ENCODE data around the gene LCTL.
A peak's percentile ranks its signal among the peaks of the same experiment; 100 is the strongest.

Gene LCTL

GRCh38 chr15:66569461-66570137 lies 3.8 kb upstream of the LCTL start:
- Mint-ChIP-seq H3K4me1 (peaks cover 7% of the 10 kb centered on the region), H3K9me3 (no peaks in the 10 kb centered on the region), H3K36me3 (ENCODE audit: insufficient read depth) (no peaks in the 10 kb centered on the region), H3K4me3 (no peak overlapping the region), H3K27me3 (no peaks in the 10 kb centered on the region), H3K27ac (ENCODE audit: low read depth) (no peak overlapping the region)
- DNase-seq (ENCODE audit: low spot score in 2 of 2): no peak
- ATAC-seq (replicated peaks; ENCODE audit: extremely low read depth, poor library complexity, severe bottlenecking): no peak

GRCh38 chr15:66567897-66568296 lies 2.1 kb upstream of the LCTL start:
- H3K36me3 Mint-ChIP-seq (ENCODE audit: insufficient read depth): no peaks in the 10 kb centered on the region
- no peak overlapping the region for H3K27ac Mint-ChIP-seq (ENCODE audit: low read depth)
- DNase-seq (ENCODE audit: low spot score in 2 of 2) (no peak), ATAC-seq (replicated peaks; ENCODE audit: extremely low read depth, poor library complexity, severe bottlenecking) (no peak)
- H3K4me3 Mint-ChIP-seq: no peak overlapping the region
- peaks cover 7% of the 10 kb centered on the region for H3K4me1 Mint-ChIP-seq
- no peaks in the 10 kb centered on the region for H3K27me3 Mint-ChIP-seq
- H3K9me3 Mint-ChIP-seq: no peaks in the 10 kb centered on the region

- no peaks in the 10 kb centered on the region for H3K9me3 Mint-ChIP-seq
- no peaks in the 10 kb centered on the region for H3K27me3 Mint-ChIP-seq
- H3K4me1 Mint-ChIP-seq: peaks cover 7% of the 10 kb centered on the region
- H3K4me3 Mint-ChIP-seq: no peak overlapping the region
- H3K27ac Mint-ChIP-seq (ENCODE audit: low read depth): peak overlapping the region; percentile 56
- H3K36me3 Mint-ChIP-seq (ENCODE audit: insufficient read depth): no peaks in the 10 kb centered on the region
- ATAC-seq (replicated peaks; ENCODE audit: extremely low read depth, poor library complexity, severe bottlenecking) (peak; percentile 46), DNase-seq (ENCODE audit: low spot score in 2 of 2) (peak; percentile 21 to 34)
These were observed 1.2 kb upstream of the LCTL start for GRCh38 chr15:66566963-66567531.

DNA sequence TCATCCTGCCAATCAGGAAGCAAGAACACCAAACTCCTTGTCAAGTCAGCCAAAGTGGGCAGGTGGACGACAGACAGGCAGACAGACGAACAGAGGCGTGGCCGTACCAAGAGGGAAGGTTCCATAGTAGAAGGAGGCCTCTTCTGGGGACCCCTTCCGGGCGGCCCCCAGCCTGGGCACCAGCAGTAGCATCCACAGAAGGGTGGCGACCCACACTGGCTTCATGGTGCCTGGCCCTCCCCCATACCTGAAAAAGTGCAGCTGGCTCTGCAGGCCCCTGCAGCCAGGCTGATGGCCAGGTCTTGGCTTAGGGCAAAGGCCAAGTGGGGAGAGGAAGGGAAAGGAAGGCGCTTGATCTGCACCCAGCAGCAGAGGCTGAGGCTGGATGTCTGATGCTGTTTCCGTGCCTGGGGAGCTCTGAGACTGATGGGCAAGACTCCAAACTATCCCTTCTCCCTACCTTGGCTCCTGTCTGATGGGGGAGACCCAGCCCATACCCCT lies 607 bp downstream of the LCTL start:
- Mint-ChIP-seq H3K4me1 (peaks cover 7% of the 10 kb centered on the region), H3K9me3 (no peaks in the 10 kb centered on the region), H3K4me3 (no peak overlapping the region), H3K27ac (ENCODE audit: low read depth) (no peak overlapping the region), H3K36me3 (ENCODE audit: insufficient read depth) (no peaks in the 10 kb centered on the region), H3K27me3 (no peaks in the 10 kb centered on the region)
- ATAC-seq (replicated peaks; ENCODE audit: extremely low read depth, poor library complexity, severe bottlenecking): no peak
- no peak for DNase-seq (ENCODE audit: low spot score in 2 of 2)

GRCh38 chr15:66564136-66565041 lies 1.4 kb downstream of the LCTL start:
- H3K36me3 Mint-ChIP-seq (ENCODE audit: insufficient read depth): no peaks in the 10 kb centered on the region

DNA sequence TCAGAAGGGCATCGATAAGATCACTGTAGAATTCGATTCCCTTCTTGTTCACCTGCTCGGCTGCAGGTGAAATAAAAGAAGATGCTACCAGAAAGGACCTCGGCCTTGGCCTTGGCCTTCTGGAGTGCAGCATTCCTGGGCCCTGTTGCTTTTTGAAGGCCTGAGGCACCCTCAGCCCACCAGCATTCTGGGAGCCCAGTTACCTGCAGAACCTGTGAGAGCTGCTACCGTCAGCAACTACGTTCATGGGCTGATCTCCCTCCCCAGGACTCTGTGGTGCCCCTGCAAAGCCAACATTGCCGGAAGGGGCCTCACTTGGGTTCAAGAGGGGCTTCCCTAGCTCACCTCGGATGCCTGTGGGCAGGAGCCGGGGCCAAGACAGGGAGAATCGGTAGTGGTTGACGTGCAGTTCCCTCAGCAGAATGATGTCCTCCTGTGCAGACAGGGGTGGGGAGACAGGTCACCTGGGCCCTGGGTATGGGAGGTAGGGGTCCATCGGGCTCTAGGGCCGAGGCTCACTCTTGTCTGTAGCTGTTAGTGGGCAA lies 2.2 kb downstream of the LCTL start:
- no peak for ATAC-seq (replicated peaks; ENCODE audit: extremely low read depth, poor library complexity, severe bottlenecking)
- Mint-ChIP-seq H3K4me1 (peaks cover 7% of the 10 kb centered on the region), H3K27me3 (no peaks in the 10 kb centered on the region)

More at GRCh38 chr15:66564136-66565041, 1.4 kb downstream of the LCTL start:
- Mint-ChIP-seq H3K4me1 (peaks cover 7% of the 10 kb centered on the region), H3K9me3 (no peaks in the 10 kb centered on the region), H3K27me3 (no peaks in the 10 kb centered on the region), H3K4me3 (no peak overlapping the region), H3K27ac (ENCODE audit: low read depth) (no peak overlapping the region)
- no peak for ATAC-seq (replicated peaks; ENCODE audit: extremely low read depth, poor library complexity, severe bottlenecking)
- DNase-seq (ENCODE audit: low spot score in 2 of 2): no peak

GRCh38 chr15:66563126-66563525 lies 2.7 kb downstream of the LCTL start:
- H3K4me3 Mint-ChIP-seq: no peak overlapping the region
- H3K36me3 Mint-ChIP-seq (ENCODE audit: insufficient read depth): no peaks in the 10 kb centered on the region
- no peaks in the 10 kb centered on the region for H3K27me3 Mint-ChIP-seq
- H3K9me3 Mint-ChIP-seq: no peaks in the 10 kb centered on the region
- no peak for DNase-seq (ENCODE audit: low spot score in 2 of 2)
- H3K4me1 Mint-ChIP-seq: peaks cover 7% of the 10 kb centered on the region
- no peak overlapping the region for H3K27ac Mint-ChIP-seq (ENCODE audit: low read depth)
- no peak for ATAC-seq (replicated peaks; ENCODE audit: extremely low read depth, poor library complexity, severe bottlenecking)

More for the DNA sequence above, 2.2 kb downstream of the LCTL start:
- DNase-seq (ENCODE audit: low spot score in 2 of 2): no peak
- no peak overlapping the region for H3K27ac Mint-ChIP-seq (ENCODE audit: low read depth)
- no peaks in the 10 kb centered on the region for H3K36me3 Mint-ChIP-seq (ENCODE audit: insufficient read depth)
- H3K9me3 Mint-ChIP-seq: no peaks in the 10 kb centered on the region
- H3K4me3 Mint-ChIP-seq: no peak overlapping the region

DNA sequence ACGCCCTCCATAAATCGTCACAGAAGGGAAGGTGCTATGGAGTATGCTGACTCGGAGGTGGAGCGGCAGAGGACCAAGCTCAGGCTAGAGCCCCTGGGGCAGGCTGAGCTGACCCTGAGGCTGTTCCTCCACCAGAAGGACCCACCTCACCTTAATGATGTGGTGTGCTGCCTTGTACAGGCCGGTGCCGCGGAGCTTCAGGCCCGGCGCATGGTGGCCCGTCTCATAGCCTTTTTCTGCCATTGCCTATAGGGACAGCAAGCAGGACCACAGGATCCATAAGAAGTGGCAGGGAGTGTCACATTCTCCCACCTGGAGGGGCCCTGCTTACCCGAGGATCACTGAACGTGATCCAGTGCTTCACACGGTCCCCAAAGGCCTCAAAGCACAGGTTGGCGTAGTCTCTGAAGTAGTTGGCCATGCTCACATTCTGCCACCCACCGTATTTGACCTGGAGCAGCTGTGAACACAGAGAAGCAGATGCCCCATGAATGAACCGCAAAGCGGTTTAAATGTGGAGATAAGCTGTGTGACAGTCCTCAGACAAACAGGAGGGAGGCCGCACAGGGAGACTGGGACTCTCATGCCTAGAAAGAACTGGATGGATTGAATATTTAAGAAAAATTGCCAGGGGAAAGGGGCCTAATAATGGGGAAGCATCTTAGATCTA lies 4.8 kb downstream of the LCTL start:
- Mint-ChIP-seq H3K4me3 (no peak overlapping the region), H3K36me3 (ENCODE audit: insufficient read depth) (no peaks in the 10 kb centered on the region), H3K9me3 (no peaks in the 10 kb centered on the region), H3K4me1 (no peaks in the 10 kb centered on the region), H3K27me3 (no peaks in the 10 kb centered on the region), H3K27ac (ENCODE audit: low read depth) (no peak overlapping the region)
- ATAC-seq (replicated peaks; ENCODE audit: extremely low read depth, poor library complexity, severe bottlenecking) (no peak), DNase-seq (ENCODE audit: low spot score in 2 of 2) (no peak)

GRCh38 chr15:66558271-66558670 lies 7.5 kb downstream of the LCTL start:
- Mint-ChIP-seq H3K27ac (ENCODE audit: low read depth) (no peak overlapping the region), H3K4me3 (no peak overlapping the region), H3K27me3 (no peaks in the 10 kb centered on the region), H3K9me3 (peaks cover 6% of the 10 kb centered on the region), H3K4me1 (no peaks in the 10 kb centered on the region), H3K36me3 (ENCODE audit: insufficient read depth) (no peaks in the 10 kb centered on the region)
- no peak for DNase-seq (ENCODE audit: low spot score in 2 of 2)
- no peak for ATAC-seq (replicated peaks; ENCODE audit: extremely low read depth, poor library complexity, severe bottlenecking)

GRCh38 chr15:66555685-66556084 lies 10.1 kb downstream of the LCTL start:
- H3K9me3 Mint-ChIP-seq: peaks cover 6% of the 10 kb centered on the region
- H3K27me3 Mint-ChIP-seq: no peaks in the 10 kb centered on the region
- DNase-seq (ENCODE audit: low spot score in 2 of 2) (no peak), ATAC-seq (replicated peaks; ENCODE audit: extremely low read depth, poor library complexity, severe bottlenecking) (no peak)
- peaks cover 3% of the 10 kb centered on the region for H3K36me3 Mint-ChIP-seq (ENCODE audit: insufficient read depth)
- no peaks in the 10 kb centered on the region for H3K4me1 Mint-ChIP-seq
- no peak overlapping the region for H3K27ac Mint-ChIP-seq (ENCODE audit: low read depth)
- no peak overlapping the region for H3K4me3 Mint-ChIP-seq

DNA sequence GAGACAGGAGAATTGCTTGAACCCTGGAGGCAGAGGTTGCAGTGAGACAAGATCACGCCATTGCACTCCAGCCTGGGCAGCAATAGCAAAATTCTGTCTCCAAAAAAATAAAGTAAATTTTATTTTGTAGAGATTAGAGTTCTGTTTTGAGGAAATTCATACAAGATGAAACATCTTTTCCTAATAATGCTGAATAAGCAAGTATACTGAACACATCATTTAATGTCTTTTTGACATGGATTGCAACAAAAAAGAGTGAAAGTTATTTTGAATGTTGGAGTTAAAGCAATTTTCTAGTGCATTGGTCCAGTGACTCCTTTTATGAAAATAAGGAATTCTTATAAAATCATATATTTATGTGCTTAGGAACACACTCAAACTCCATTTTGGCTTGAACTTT lies 20.5 kb downstream of the LCTL start:
- Mint-ChIP-seq H3K9me3 (no peaks in the 10 kb centered on the region), H3K4me3 (no peak overlapping the region), H3K36me3 (ENCODE audit: insufficient read depth) (peaks cover 21% of the 10 kb centered on the region), H3K27me3 (no peaks in the 10 kb centered on the region), H3K4me1 (no peaks in the 10 kb centered on the region), H3K27ac (ENCODE audit: low read depth) (no peak overlapping the region)
- ATAC-seq (replicated peaks; ENCODE audit: extremely low read depth, poor library complexity, severe bottlenecking) (no peak), DNase-seq (ENCODE audit: low spot score in 2 of 2) (no peak)

GRCh38 chr15:66542896-66543295 lies 22.9 kb downstream of the LCTL start:
- H3K4me1 Mint-ChIP-seq: no peaks in the 10 kb centered on the region
- DNase-seq (ENCODE audit: low spot score in 2 of 2) (no peak), ATAC-seq (replicated peaks; ENCODE audit: extremely low read depth, poor library complexity, severe bottlenecking) (no peak)
- no peaks in the 10 kb centered on the region for H3K9me3 Mint-ChIP-seq
- no peak overlapping the region for H3K27ac Mint-ChIP-seq (ENCODE audit: low read depth)
- no peaks in the 10 kb centered on the region for H3K27me3 Mint-ChIP-seq
- H3K4me3 Mint-ChIP-seq: no peak overlapping the region
- peaks cover 21% of the 10 kb centered on the region for H3K36me3 Mint-ChIP-seq (ENCODE audit: insufficient read depth)

Measured in central memory CD8-positive, alpha-beta T cell (primary cell).